ENCODE data around the gene AKAP17A.
A peak's percentile ranks its signal among the peaks of the same experiment; 100 is the strongest.
"Not testable (repeated sequence)": the region's sequence is repeated elsewhere in the genome, so short reads cannot be mapped to it uniquely, and the experiment has no call there.

AKAP17A gene

GRCh38 chrX:1591102-1591862, at the start of gene AKAP17A:
TSS of gene AKAP17A (plus strand) at chrX:1591604. CDS start at chrX:1593463, 1,859 bp downstream.
- peak; percentile 98 for DNase-seq (ENCODE audit: low read depth)

- DNase-seq (ENCODE audit: low read depth), result no peak
Observed at GRCh38 chrX:1542994-1543725, 48.2 kb upstream of the AKAP17A start.

GRCh38 chrX:1545776-1546408, 45.5 kb upstream of the AKAP17A start:
- no peak for DNase-seq (ENCODE audit: low read depth)

GRCh38 chrX:1546691-1547251, 44.6 kb upstream of the AKAP17A start:
- DNase-seq (ENCODE audit: low read depth), result no peak

- no peak for DNase-seq (ENCODE audit: low read depth)
Observed at GRCh38 chrX:1551959-1552546, 39.4 kb upstream of the AKAP17A start.

GRCh38 chrX:1554469-1555210, 36.8 kb upstream of the AKAP17A start:
- peak; percentile 9 for DNase-seq (ENCODE audit: low read depth)

- DNase-seq (ENCODE audit: low read depth), result no peak
Observed at GRCh38 chrX:1555370-1555769, 36.0 kb upstream of the AKAP17A start.

- not testable (repeated sequence) for DNase-seq (ENCODE audit: low read depth)
Observed at GRCh38 chrX:1557442-1557841, 34.0 kb upstream of the AKAP17A start.

- no peak for DNase-seq (ENCODE audit: low read depth)
Observed at GRCh38 chrX:1558761-1559468, 32.5 kb upstream of the AKAP17A start.

- DNase-seq (ENCODE audit: low read depth), result no peak
Observed at GRCh38 chrX:1561164-1561563, 30.2 kb upstream of the AKAP17A start.

GRCh38 chrX:1564077-1564476, 27.3 kb upstream of the AKAP17A start:
- not testable (repeated sequence) for DNase-seq (ENCODE audit: low read depth)

- no peak for DNase-seq (ENCODE audit: low read depth)
Observed at GRCh38 chrX:1564750-1565683, 26.4 kb upstream of the AKAP17A start.

GRCh38 chrX:1574181-1574580, 17.2 kb upstream of the AKAP17A start:
- not testable (repeated sequence) for DNase-seq (ENCODE audit: low read depth)

GRCh38 chrX:1576201-1576992, 15.0 kb upstream of the AKAP17A start:
- DNase-seq (ENCODE audit: low read depth), result no peak

GRCh38 chrX:1577845-1578244, 13.6 kb upstream of the AKAP17A start:
- no peak for DNase-seq (ENCODE audit: low read depth)

GRCh38 chrX:1578511-1579173, 12.8 kb upstream of the AKAP17A start:
- DNase-seq (ENCODE audit: low read depth), result no peak

- peak; percentile 56 for DNase-seq (ENCODE audit: low read depth)
Observed at GRCh38 chrX:1581132-1581531, 10.3 kb upstream of the AKAP17A start.

Data from activated T-helper 9 cell treated with anti-CD3 and anti-CD28 coated beads, Interleukin-2, amount 50 U/mL, for 16 hours (primary cell).